Fibroblast of the aortic adventitia (primary cell): Measurements from ENCODE around the gene MSRB2. TPM values are rescaled to one million over a fixed set of nuclear protein-coding genes. Genes with fewer than 3 reads are reported as not detected.
A peak's percentile ranks its signal among the peaks of the same experiment; 100 is the strongest.

ENCODE experiments used
- DNase-seq: peaks from one replicate; pipeline ENCODE4 v3.0.0-alpha.2; 2010; ENCODE audit warnings: low read depth
- H3K4me3 ChIP-seq: 2 replicates; pipeline ENCODE4 v1.5.1; 2011; ENCODE audit warnings: low read depth, mild to moderate bottlenecking, control low read depth, low read length, moderate library complexity
- total RNA-seq: library from RNA; depleted of rRNA; stranded (reverse); fragments of >200 nt; gene quantifications from 2 replicates; pipeline ENCODE4 v1.2.3, GENCODE V29; 2012; ENCODE audit warnings: low replicate concordance
- TF ChIP-seq, protein P1 (sequence below): IDR thresholded peaks from 2 replicates; pipeline ENCODE4 v1.5.1; 2011; ENCODE audit warnings: mild to moderate bottlenecking, low read length, control low read depth, inconsistent platforms; ENCODE audit not compliant: insufficient read depth

MSRB2 gene
- total RNA-seq, 1 donor = 7.3 TPM

DNA sequence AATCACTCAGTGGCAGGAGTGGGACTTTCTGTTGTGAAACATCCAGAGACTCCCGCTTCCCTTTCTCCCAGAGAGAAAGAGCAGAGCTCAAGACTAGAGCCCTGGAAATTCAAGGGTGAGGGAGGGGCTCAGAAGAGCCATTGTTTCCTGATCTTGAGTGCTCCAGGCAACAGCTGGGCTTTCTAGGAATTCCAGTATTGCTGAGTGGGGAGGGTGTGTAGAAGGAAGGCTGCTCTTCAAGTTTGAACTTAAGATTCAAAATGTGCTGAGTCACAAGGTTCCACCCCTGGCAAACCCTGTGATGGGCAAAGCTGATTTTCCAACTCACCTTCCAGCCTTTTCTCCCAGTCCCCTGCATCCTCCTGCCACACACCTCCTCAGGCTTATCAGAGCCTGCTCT lies 42.3 kb upstream of the MSRB2 start:
- no peak overlapping the region for H3K4me3 ChIP-seq
- DNase-seq = peak; percentile 43
- TF ChIP-seq, protein P1, sequence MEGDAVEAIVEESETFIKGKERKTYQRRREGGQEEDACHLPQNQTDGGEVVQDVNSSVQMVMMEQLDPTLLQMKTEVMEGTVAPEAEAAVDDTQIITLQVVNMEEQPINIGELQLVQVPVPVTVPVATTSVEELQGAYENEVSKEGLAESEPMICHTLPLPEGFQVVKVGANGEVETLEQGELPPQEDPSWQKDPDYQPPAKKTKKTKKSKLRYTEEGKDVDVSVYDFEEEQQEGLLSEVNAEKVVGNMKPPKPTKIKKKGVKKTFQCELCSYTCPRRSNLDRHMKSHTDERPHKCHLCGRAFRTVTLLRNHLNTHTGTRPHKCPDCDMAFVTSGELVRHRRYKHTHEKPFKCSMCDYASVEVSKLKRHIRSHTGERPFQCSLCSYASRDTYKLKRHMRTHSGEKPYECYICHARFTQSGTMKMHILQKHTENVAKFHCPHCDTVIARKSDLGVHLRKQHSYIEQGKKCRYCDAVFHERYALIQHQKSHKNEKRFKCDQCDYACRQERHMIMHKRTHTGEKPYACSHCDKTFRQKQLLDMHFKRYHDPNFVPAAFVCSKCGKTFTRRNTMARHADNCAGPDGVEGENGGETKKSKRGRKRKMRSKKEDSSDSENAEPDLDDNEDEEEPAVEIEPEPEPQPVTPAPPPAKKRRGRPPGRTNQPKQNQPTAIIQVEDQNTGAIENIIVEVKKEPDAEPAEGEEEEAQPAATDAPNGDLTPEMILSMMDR = no peak

GRCh38 chr10:23055424-23056185 lies 39.8 kb upstream of the MSRB2 start:
- TF ChIP-seq, protein P1 = no peak
- no peak for DNase-seq

GRCh38 chr10:23056186-23056579 lies 39.2 kb upstream of the MSRB2 start:
- TF ChIP-seq, protein P1 = no peak
- DNase-seq = no peak
- no peak overlapping the region for H3K4me3 ChIP-seq

More at GRCh38 chr10:23055424-23056185, 39.8 kb upstream of the MSRB2 start:
- no peak overlapping the region for H3K4me3 ChIP-seq

- TF ChIP-seq, protein P1 = no peak
- H3K4me3 ChIP-seq = no peak overlapping the region
- DNase-seq = no peak
These were observed 37.0 kb upstream of the MSRB2 start for GRCh38 chr10:23058366-23058765.

DNA sequence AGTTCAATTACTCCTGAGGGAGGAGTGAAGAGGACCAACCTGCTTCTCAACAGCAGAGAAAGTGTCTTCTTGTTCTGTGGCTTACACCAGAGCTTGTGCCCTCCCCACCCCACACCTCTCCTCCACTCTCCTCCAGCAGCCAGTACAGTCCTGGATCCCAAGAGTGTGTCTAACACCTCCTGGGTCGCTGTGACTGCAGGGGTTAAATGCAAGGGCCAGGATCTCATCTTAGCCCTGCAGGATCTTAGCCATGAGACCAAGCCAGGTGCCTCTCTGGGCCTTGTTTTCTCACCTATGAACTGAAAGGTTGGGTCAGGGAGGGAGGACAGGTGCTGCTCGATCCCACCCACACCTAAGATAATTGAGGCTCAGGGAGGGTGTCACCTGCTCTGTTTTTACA lies 34.5 kb upstream of the MSRB2 start:
- TF ChIP-seq, protein P1 = no peak
- H3K4me3 ChIP-seq = no peak overlapping the region
- DNase-seq = no peak

DNA sequence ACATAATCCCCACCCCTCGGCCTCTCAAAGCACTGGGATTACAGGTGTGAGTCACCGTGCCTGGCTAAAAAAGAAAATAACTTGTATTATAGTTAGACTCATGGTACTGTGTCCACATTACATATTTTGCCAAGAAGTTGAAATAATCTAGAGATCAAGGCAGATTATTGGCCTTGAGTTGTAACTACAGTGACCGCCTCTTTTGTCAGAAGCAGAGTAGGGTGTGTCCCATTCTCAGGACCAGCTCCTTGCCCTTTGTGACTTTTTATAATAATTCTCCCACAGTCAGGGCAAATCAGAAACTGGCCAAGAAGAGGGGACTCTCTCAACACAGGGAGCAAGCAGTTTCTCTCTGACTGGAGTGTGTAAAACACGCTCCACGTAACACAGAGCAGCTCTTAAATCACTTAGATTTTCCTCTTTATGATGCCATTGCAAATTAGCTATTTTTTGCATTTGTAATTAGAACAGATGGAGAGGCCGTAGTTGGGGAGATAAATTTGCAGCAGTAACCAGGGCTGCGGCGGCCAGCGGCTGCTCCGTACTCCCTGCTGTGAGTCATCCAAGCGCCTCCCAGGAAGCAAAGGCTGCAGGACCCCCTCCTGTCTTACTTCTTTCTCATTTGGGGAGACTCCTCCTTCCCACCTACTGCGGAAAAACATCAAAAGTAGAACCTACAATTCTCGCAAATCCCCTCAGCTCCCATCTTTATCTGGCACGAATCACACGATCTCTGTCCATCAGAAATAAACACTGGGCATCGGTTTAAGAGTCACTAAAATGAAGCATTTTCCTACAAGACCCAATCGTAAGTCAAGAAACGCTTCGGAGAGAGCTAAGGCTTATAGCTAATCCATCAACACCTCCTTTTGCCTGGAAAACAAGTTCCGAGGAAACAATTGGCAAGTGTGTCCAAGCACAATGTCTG lies 32.1 kb upstream of the MSRB2 start:
- no peak overlapping the region for H3K4me3 ChIP-seq
- peak; percentile 39 for DNase-seq
- TF ChIP-seq, protein P1 = no peak
